HG02870 (cell line): ENCODE data around the gene ZNF778.
A peak's percentile ranks its signal among the peaks of the same experiment; 100 is the strongest.
"Not testable (repeated sequence)": the region's sequence is repeated elsewhere in the genome, so short reads cannot be mapped to it uniquely, and the experiment has no call there.

Source experiments
- ATAC-seq: cut with Tn5 transposase; IDR thresholded peaks from one replicate; pipeline ENCODE4 v1.9.1; 2021; ENCODE audit warnings: mild to moderate bottlenecking, moderate library complexity; ENCODE audit not compliant: unreplicated experiment

Gene ZNF778

GRCh38 chr16:89210904-89211515 is 6.5 kb upstream of the ZNF778 start:
- ATAC-seq = no peak

- ATAC-seq = no peak
These were observed 977 bp upstream of the ZNF778 start for GRCh38 chr16:89216315-89217137.

DNA sequence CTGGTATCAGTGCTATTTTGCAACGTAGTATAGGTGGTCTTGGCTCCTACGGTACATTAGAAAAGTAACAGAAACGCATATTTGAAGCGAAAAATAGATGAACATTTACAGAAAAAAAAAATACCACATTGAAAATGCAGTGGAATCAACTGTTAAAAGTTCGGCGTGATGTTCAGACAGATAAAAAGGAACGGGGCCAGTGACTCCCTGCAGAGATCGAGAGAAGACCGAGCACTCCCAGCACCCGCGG is 440 bp upstream of the ZNF778 start:
- ATAC-seq = no peak

DNA sequence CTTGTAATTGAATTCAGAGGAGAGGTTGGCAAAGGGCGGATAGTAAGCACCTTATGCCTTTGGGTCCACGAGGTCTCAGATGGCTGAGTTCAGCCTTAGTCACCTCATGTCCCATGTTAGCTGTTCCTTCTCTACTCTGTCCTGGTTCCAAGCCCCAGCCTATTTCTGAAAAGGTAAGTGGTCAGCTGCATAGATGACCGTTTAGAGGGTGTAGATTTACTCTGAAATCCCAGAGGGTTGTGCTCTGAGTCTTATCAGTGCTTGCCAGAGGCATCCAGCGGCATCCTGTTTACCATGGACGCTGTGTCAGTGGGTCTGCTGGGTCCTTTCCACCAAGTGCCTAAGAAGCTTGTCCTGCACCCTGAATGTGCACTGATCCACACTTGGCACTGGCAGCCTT is 1.9 kb downstream of the ZNF778 start:
- no peak for ATAC-seq

DNA sequence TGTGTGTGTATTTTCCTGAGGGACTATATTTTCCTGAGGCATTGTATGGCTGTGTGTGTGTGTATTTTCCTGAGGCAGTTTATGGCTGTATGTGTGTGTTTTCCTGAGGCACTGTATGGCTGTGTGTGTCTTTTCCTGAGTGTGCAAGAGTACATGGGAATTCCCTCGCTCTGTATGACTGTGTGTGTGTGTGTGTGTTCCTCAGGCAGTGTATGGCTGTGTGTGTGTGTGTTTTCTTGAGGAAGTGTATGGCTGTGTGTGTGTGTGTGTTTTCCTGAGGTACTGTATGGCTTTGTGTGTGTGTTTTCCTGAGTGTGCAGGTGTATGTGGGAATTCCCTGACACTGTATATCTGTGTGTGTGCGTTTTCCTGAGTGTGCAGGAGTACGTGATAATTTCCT is 4.1 kb downstream of the ZNF778 start:
- no peak for ATAC-seq

GRCh38 chr16:89222931-89223330 is 5.4 kb downstream of the ZNF778 start:
- ATAC-seq = no peak

DNA sequence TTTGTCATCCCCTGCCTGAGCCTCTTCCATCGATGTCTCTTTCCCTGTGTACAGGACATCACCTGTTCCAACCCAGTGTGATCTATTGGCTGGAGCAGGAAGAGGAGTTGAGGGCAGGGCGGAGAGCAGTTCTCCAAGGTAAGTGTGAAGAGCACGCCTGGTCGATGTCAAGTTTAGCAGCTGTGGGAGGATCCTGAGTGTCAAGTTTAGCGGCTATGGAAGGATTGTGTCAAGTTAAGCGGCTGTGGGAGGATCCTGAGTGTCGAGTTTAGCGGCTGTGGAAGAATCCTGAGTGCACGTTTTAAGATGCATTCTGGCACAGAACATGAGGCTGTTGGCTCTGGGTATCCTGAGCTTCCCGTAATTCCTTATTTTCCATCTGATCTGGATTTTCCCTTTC is 7.2 kb downstream of the ZNF778 start:
- no peak for ATAC-seq

GRCh38 chr16:89230255-89230654 is 12.8 kb downstream of the ZNF778 start:
- ATAC-seq = no peak

DNA sequence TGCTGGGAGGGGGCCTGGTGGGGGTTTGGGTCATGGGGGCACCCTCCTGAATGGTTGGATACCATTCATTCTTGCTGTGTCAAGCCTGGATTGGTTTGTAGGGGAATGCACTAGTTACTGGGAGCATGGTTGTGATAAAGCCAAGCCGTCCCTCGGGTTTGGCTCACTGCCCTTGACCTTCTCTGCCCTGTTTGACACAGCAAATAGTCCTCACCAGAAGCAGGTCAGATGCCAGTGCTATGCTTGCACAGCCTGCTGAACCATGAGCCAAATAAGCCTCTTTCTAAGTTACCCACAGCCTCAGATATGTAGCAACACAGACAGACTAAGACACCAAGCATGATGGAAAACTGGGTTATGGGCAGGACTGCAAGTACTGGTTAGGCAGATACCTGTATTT is 14.6 kb downstream of the ZNF778 start:
- ATAC-seq = no peak

DNA sequence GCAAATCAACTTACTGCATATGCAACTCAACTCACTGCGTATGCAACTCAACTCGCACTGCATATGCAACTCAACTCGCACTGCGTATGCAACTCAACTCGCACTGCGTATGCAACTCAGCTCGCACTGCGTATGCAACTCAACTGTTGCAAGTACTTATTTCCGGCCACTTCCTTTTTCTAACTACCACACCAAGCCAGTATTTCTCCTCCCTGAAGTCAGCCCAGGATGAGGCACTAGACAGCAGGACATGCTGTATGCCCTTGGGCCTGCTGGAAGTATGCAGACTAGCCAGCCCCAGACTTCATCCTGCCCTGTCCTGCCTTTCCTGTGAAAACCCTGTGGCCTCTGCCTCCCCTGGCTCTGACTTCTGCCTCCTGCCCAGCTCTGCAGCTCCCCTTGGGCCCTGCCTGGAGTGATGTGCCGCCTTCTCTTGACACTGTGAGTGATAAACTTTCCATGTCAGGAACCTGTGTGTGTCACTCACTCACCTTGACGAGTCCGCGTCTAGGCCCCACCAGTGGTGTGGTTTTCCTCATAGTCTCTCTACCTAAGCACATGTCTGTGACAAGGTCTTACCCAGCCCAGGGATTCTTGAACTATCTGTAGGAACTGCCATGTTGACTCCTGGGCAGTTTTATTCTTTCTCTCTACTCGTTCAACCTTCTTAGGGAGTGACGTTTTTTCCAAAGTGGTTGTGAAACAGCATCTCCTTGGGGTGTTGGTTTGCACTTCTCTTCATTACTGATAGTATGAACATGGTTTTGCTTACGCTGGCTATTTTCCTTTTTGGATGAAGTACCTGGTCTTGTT is 16.4 kb downstream of the ZNF778 start:
- no peak for ATAC-seq

DNA sequence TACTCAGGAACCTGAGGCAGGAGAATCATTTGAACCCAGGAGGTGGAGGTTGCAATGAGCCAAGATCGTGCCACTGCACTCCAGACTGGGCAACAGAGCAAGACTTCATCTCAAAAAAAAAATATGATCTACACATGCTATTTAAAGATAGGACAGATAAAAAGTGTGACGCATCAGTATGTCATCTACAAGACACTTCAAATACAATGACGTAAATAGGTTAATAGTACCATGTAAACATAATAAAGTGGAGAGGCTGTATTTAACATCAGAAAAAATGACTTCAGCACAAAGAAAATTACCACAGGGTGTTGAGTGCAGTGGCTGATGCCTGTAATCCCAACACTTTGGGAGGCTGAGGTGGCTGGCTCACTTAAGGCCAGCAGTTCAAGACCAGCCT is 20.2 kb downstream of the ZNF778 start:
- no peak for ATAC-seq

DNA sequence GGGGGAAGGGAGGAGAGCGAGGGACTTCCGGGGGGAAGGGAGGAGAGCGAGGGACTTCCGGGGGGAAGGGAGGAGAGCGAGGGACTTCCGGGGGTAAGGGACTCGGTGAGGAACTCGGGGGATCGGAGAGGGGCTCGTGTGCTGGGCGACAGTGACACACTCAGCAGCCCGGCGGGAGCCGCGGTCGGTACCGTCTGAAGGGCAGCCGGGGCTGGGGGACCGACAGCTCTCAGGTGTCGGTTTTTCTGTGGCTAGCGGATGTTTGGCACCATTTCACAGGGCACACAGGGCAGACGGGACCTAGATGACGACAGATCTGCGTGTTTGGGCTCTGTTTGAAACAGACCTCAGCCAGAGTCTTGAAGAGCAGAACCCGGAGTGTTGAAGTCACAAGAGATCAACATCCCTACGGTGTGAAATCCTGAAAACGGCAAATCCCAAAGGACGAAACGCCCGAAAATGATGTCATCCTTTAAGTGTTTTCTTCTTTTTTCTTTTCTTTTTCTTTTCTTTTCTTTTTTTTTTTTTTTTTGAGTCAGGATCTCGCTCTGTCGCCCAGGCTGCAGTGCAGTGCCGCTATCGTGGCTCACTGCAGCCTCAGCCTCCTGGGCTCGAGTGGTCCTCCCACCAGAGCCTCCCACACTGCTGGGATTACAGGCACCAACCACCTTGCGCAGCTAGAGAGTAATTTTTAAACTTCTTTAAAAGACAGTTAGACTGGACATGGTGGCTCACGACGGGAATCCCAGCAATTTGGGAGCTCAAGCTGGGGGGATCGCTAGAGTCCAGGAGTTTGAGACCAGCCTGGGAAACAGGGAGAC is 23.9 kb downstream of the ZNF778 start:
- ATAC-seq = peak; percentile 48

DNA sequence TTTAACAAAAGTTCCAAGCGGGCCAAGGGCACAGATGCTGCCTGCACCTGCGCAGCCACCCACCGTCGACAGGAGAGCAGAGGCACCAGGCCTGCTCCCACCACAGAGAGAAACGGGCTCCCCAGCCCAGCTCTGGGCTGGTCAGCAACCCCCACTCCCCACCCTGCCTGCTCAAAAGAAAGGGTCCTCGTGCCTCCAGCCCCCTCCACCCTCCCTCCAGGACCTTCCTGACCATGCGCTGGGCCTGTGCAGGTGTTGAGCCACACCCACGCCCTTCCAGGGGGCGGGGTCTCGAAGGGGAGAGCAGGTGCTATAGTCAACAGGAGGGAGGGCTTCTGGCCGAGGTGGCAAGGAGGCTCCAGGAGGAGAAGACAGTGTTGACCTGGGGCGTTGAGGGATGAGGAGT is 25.3 kb downstream of the ZNF778 start:
- no peak for ATAC-seq

- ATAC-seq = no peak
These were observed 26.2 kb downstream of the ZNF778 start for GRCh38 chr16:89243664-89244063.

DNA sequence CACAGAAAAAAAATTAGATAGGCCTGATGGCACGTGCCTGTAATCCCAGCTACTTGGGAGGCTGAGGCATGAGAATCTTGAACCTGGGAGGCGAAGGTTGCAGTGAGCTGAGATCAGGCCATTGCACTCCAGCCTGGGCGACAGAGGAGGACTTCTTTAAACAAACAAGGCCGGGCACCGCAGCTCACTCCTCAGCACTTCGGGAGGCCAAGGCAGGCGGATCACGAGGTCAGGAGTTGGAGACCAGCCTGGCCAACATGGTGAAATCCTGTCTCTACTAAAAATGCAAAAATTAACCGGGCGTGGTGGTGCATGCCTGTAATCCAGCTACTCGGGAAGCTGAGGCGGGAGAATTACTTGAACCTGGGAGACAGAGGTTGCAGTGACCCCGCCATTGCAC is 26.8 kb downstream of the ZNF778 start:
- not testable (repeated sequence) for ATAC-seq

GRCh38 chr16:89244754-89245153 is 27.3 kb downstream of the ZNF778 start:
- no peak for ATAC-seq

DNA sequence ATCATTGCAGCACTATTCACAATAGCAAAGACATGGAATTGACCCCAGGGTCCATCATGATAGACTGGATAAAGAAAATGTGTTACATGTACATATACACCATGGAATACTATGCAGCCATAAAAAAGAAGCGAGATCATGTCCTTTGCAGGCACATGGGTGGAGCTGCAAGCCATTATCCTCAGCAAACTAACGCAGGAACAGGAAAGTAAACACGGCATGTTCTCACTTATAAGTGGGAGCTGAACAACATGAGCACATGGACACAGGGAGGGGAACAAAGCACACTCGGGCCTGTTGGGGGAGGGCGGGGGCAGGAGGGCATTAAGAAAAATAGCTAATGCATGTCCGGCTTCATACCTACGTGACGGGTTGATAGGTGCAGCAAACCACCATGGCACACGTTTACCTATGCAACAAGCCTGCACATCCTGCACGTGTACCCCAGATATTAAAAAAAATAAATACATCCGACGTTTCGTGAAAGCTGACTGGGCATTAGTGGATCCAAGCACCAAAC is 28.9 kb downstream of the ZNF778 start:
- ATAC-seq = no peak

- no peak for ATAC-seq
These were observed 29.6 kb downstream of the ZNF778 start for GRCh38 chr16:89246903-89247733.

DNA sequence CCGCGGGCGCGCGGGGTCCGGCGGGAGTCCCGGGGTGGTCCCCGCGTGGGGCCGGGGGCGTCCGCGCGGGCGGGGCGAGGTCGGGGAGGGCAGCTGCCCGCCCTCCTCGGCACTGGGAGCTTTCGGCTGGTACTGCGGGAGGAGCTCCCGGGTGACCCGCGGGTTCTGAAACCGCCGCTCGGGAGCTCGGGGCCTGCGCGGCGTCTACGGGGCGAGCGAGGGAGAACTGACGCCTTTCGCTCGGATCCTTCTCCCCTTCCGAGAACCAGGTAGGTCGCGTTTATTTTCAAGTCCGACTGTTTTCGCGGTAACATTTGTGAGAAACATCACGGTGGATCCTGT is 30.2 kb downstream of the ZNF778 start:
- not testable (repeated sequence) for ATAC-seq
